AG04449 (cell line): ENCODE results near the gene IFNA7.
"Not testable (repeated sequence)": the region's sequence is repeated elsewhere in the genome, so short reads cannot be mapped to it uniquely, and the experiment has no call there.

Experiments
- CTCF ChIA-PET: fragments of 350-600 bp; formaldehyde crosslinking; extraction: SDS; loops from one replicate; lab custom pipeline; 2021; ENCODE audit warnings: antibody characterized with exemption; lab: Yijun Ruan, JAX
- POLR2A ChIA-PET: fragments of 400-600, 350-600 bp; formaldehyde crosslinking; extraction: SDS; loops from one replicate; lab custom pipeline; 2020; ENCODE audit warnings: antibody characterized with exemption, inconsistent platforms; lab: Yijun Ruan, JAX
- DNase-seq: peaks from one replicate; pipeline ENCODE4 v3.0.0-alpha.2; 2010; ENCODE audit warnings: low read depth, low spot score
- H3K4me3 ChIP-seq: 2 replicates; pipeline ENCODE4 v1.5.1; 2011; ENCODE audit warnings: low read depth, mild to moderate bottlenecking, control low read depth, low read length
- CTCF ChIP-seq: IDR thresholded peaks from one replicate; pipeline ENCODE4 v1.5.1; 2011; ENCODE audit warnings: mild to moderate bottlenecking, moderate library complexity, low read length, control low read depth, inconsistent platforms; ENCODE audit not compliant: insufficient read depth; ENCODE audit errors: missing control alignments

IFNA7 gene

DNA sequence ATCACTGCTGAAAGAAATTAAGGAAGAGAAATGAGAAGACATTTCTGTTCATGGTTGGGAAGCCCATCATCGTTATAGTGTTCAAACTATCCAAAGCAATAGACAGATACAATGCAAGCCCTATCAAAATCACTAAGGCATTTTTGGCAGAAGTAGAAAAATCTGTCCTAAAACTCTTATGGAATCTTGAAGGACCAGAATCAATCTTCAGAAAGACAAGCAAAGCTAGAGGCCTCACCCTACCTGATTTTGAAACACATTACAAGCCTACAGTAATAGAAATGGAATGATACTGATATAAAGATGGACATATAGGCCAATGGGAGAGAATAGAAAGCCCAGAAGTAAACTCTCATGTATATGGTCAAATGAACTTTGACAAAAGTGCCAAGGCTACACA, 30.7 kb downstream of the IFNA7 start:
- CTCF ChIA-PET: no interaction called here
- POLR2A ChIA-PET: no interaction called here

DNA sequence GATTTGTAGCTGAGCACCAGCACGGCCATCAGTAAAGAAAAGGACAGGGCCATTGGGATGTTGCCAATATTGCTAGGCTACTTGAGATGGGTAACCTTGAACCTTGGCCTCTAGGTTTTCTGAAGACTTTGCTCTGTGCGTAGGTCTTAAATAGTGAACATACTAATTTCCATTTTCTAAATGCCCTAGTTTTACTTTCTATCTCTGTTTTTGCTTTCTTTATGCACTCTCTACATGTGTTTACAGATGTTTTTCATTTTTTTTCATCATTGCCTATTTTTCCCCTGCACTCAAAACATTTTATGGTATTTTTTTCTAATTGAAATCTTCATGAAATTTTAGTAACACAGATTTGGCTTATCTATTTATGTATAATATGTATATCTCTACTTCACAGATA, 35.4 kb downstream of the IFNA7 start, which contains the start of gene IFNA21:
Gene IFNA21, minus strand, starts transcription at position 101 of the 400 bp plus-strand sequence. Its CDS starts 48 bp downstream, at position 53.
- H3K4me3 ChIP-seq, POLR2A ChIA-PET, CTCF ChIA-PET, DNase-seq: not testable (repeated sequence)

More for the DNA sequence above, 30.7 kb downstream of the IFNA7 start:
- no peak overlapping the region for H3K4me3 ChIP-seq
- no peak for DNase-seq
- TF ChIP-seq CTCF: no peak

DNA sequence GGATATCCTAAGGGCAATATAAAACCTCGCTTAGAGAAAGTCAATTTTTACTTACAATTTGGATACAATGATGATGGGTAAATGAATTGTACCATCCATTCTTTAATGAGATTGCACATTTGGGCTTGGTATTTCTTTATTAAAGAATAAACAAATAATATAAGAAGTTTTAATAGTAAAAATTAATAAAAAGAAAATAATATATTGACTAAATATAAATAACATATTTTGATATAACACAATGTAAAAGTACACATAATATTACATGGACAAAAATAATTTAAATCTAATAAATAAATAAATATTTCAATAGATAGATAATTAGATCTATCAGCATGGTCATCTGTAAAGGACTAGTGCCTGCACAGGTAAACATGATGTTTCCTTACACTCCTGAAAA, 36.5 kb downstream of the IFNA7 start:
- ChIA-PET POLR2A (no interaction called here), CTCF (no interaction called here)
- DNase-seq: no peak
- TF ChIP-seq CTCF: no peak
- no peak overlapping the region for H3K4me3 ChIP-seq

- no peak for DNase-seq
- CTCF ChIA-PET: no interaction called here
- POLR2A ChIA-PET: no interaction called here
- H3K4me3 ChIP-seq: no peak overlapping the region
- no peak for TF ChIP-seq CTCF
Observed at GRCh38 chr9:21160178-21160577, 41.8 kb downstream of the IFNA7 start.

DNA sequence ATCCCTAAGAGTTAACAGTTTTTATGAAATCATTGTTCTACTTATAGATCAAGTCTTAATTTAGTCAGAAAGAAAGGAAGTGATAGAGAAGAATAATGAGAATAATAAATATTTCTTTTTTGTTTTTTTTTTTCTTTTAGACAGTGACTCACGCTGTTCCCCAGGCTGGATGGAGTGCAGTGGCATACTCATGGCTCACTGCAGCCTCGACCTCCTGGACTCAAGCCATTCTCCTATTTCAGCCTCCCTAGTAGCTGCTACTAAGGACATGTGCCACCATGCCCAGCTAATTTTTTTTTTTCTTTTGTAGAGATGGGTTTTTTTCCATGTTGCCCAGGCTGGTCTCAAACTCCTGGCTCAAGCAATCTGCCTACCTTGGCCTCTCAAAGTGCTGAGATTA, 46.5 kb downstream of the IFNA7 start:
- CTCF ChIA-PET: no interaction called here
- H3K4me3 ChIP-seq: no peak overlapping the region
- no peak for TF ChIP-seq CTCF
- no peak for DNase-seq
- POLR2A ChIA-PET: no interaction called here

DNA sequence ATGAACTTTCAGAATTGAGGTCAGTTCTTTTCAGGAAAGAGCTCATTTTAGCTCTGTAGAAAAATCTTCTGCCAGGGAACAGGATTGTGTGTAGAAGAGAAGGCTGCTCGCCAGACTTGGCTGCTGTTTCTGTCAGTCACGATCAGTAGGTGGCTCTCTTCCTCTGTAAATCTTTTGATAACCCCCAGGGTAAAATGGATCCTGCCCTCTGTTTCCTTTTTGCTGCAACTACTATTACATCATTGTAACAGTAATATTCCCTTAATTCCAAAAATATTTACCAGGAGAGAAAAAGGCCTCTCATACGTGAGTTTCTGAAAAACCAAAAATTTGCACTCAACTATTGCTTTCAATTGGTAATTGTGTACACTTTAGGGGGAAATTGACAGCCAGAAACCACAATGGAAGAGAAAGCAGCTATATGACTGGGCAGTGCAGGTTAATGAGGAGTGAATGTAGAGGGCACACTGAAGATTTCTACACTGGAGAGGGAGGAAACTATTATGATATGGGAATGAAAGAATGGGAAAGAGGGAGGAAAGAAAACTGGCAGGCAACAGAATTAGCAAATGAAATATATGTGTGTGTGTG, 47.9 kb downstream of the IFNA7 start:
- no peak overlapping the region for H3K4me3 ChIP-seq
- POLR2A ChIA-PET: no interaction called here
- no peak for DNase-seq
- TF ChIP-seq CTCF: no peak
- CTCF ChIA-PET: no interaction called here
